HG02571 (cell line): ENCODE data around the gene FAM78B.

Experiments used
- ATAC-seq: cut with Tn5 transposase; IDR thresholded peaks from one replicate; pipeline ENCODE4 v1.9.1; 2021; ENCODE audit warnings: mild to moderate bottlenecking, moderate library complexity; ENCODE audit not compliant: unreplicated experiment

Gene FAM78B

DNA sequence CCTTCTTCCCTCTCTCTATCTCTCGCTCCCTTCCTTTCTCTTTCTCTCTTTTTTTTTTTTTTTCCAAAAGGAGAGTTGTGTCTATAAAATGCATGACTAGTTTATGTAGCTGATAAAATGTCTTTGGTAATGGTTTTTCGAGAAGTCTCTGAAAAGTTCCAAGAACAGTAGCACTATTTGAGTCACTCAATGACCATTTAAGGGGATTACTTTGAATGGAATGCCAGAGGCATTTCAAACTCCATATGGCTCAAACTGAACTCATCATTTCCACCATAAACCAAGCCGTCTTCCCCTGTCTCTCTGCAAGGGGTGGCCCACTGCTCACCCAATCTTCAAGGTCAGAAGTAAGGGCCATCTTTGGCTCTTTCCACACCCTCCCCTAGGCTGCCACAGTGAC, 93.3 kb downstream of the FAM78B start:
- ATAC-seq: no peak

DNA sequence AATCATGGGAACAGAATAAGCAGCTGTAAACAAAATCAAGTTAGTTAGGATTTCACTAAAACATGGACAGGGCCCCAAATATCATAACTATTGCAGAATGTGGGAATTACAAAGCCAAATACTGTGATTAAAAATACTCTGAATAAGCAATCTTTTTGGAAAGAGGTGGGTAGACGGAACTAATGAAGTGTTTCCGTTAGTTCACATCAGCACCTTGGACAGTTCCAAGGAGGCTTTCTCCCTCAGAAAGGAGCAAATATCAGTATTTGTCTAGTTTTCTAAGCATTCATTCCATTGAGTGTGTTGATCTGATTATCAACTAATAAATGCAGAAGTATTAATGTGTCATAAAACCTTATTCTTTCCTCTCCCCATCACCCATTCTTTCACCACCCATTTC, 97.4 kb downstream of the FAM78B start:
- ATAC-seq: no peak

DNA sequence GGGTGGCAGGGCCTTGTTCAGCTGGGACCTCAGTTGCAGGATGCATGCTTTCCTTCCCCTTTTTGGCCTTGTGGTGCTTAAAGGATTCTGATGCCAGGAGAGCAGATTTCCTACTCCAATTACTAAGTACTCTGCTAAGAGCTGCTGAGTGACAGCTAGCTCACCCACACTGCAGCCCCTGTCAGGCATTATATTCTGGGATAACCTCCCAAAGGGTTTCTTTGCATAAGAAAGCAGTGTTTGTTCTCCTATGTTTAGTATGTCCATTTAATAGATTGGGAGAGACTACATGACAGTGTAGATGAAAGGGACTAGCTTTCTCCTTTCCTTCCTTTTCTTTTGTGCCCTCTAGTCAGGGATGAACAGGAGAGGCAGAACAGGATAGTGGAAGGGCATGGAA, 100.7 kb downstream of the FAM78B start:
- no peak for ATAC-seq

DNA sequence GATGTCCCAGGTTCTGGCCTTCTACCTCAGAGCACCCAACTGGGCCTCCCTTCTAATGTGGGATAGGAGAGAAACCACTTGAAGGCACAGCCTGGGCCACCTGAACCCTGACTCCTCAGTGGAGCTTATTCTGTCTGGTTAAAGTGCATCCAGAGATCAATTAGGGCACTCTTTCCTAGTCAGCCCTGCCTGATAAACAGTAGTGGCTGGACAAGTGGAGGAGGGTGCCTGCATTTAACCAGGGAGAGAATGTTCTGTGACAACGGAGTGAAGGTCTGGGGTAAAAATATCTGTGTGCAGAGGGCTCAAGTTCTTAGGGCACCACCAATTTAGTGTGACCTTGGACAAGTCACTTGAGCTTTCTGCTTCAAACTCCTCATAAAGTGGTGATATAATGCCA, 101.8 kb downstream of the FAM78B start:
- no peak for ATAC-seq

DNA sequence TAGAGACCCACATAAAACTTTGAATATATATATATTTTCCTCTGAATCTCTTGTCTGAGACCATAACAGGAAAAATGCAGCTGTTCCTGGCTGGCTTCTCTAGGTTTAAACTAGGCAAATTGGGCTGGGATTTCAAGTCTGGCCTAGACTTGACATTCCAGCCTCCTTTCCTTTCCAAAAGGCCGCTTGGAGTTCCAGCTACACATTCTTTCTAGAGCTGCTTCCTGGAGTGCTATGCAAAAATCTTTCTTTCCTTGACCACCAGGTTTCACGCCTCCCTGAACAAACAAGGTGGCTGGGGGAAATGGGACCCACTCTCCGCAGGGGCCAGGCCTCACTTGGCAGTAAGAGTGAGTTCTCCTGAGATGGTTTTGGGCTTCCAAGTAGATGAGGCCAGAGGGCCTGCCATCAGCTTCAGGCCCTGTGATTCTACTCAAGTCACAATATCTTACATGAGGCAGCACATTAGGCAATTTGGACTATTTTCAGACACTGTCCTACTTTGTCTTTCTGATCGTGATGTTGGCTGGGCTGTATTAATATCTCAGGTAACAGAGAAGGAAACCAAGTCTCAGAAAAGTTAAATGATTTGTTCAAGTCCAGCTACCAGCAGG, 102.4 kb downstream of the FAM78B start:
- ATAC-seq: no peak

DNA sequence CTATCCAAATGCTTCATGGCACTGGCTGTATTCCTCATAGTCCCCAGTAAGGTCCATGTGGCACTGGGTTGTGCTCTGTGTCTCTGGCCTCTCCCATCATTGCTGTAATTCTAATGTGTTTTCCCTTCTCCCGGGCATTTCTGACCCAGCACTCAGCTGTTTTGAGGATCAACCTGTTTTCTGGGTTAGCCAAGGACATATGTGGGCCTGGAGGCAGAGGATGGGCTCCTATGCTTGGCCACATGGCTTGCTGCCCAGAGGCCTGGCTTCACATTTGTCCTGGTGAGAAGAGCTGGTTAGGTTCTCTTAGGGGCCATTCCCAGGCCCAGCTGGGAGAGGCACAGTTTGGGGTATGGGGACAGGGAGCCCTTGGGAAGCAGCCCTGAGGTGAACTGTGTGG, 103.1 kb downstream of the FAM78B start:
- no peak for ATAC-seq

DNA sequence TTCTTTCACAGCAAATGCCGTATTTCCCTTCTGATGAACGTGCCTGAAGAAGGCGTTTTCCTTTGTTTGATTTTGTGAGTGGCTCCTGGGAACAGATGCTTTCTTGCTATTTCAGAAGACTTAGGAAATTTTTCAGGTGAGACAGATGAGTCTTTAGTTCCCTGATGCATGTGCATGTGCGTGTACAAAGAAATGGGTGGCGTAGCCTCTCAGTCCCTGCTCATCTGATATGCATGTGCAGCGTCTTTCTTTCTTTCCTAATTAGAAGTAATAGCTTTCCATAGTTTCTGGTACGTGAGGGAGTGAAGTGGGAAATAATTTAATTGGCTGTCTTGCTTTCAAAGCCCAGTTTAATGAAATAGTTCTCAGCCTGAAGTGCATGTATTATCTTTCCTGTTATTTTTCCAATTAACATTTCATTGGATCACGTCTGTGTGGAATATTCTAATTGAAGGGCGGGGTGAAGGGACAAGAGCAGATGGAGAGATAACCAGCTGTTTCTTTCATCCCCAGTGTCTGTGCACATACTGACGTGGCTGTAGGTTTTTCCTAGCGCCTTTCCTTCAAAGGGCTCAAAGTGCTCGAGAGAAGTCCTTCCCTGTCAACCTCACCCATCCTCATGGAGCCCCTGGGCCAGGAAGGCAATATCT, 104.3 kb downstream of the FAM78B start:
- ATAC-seq: no peak

DNA sequence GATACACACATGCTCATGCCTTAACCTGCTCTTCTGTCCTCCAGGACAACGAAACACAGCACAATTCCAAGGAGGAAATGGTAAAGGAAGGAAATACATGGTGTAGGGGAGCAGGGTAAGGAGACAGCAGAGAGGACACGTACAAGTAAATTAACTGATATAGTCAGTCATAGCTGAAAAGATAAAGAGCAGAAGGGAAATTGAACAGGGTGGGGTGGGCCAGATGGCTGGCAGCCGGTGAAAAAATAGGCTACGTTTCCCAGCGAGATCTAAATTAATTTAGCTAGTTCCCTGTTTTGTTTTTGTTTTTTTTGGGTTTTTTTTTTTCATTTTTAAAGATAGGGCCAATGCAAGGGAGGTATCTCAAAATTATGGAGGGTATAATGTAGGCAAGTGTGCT, 109.2 kb downstream of the FAM78B start:
- no peak for ATAC-seq

DNA sequence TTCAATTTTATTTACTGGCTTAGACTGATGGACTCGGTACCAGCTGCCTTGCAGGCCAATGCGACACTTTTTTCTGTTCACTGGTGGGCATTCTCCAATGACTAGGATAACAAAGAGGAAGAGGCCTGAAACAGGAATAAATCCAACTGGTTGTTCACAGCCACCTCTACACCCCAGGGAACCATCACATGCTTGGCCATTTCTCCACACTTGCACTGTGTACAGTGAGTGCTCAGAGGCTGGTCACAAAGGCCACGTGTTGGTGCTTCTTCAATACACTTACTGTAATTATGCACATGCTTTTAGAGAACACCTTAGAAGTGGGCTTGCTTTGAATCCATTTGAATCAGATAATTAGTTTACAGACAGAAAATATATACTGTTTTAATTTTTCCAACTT, 113.4 kb downstream of the FAM78B start:
- no peak for ATAC-seq

DNA sequence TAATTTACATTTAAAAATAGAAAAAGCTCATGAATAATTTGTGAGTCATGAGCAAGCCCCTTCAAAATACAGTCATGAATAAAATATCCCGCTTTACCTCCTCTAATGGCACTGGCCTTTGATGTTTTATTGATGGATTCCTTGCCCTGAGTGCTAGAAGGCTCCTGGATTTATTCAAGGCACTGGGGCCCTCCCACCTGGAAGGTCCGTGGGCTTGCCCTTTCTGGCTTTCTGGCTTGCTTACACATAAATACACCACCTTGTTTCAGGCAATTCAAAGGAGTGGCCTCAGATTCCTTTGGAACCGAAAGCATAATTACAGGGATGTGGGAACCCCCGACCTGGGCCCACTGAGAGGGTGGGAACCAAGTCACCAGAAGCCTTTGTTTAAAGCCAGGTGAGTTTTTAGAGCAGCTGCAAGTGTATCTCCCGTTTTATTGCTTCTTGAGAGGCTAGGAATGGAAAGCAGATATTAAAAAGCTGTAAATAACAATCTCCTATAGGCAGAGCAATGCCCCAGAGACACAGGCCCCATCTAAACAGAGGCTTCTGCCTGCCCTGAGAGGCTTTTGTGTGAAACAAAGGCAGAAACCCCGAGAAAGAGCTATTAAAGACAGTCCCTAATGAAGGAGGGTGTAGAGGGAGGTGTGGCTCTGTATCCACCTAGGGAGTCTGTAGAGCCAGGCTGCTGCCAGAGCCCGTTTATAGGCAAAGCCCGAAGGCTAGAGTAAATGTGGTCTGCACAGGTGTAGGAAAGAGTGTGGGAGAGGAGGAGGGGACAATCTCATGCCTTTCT, 126.4 kb downstream of the FAM78B start:
- no peak for ATAC-seq

DNA sequence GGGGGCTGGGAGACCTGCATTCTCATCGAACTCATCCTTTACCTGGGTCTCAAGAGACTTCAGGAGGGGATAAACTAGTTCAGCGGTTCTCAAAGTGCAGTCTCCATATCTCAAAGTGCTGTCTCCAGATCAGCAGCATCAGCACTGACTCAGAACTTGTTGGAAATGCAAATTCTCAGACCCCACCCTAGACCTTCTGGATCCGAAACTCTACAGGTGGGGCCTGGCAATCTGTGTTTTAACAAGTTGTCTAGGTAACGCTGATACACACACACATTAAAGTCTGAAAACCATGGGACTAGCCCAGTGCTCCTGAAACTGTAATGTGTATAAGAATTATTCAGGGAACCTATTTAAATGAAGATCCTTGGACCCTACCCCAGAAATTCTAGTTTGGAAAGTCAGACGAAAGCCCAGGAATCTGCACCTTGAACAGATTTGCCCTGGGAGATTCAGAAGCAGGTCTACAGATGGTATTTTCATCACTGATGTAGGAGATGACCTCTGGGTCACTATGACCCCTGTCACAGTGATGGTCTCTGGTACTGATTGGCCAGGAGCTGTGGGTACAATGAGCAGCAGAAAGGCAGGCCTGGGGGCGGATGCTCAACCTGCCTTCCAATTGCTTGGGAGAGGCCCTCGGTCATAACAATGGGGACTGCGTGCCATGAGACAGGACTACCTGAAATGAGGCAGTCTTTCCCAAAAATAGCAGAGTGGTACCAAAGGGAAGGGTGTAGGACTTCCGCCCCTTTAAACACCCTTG, 127.2 kb downstream of the FAM78B start:
- ATAC-seq: no peak

DNA sequence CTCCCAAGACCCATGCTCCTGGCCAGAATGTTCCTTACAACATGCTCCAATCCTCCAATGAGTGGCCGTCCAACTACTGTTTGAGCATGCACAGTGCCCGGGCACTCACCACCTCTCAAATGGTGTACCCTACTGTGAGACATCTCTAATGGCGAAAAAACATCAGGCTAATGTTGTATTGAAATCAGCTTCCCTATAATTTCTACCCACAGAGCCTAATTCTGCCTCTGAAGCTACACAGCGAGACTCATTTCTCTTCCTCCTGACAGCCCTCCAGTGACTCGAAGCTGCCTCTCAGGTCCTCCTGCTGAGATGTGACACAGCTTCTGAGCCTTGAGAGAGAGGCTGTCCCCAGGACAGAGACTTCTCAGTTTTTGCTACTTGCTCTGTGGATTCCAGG, 130.7 kb downstream of the FAM78B start:
- ATAC-seq: no peak

DNA sequence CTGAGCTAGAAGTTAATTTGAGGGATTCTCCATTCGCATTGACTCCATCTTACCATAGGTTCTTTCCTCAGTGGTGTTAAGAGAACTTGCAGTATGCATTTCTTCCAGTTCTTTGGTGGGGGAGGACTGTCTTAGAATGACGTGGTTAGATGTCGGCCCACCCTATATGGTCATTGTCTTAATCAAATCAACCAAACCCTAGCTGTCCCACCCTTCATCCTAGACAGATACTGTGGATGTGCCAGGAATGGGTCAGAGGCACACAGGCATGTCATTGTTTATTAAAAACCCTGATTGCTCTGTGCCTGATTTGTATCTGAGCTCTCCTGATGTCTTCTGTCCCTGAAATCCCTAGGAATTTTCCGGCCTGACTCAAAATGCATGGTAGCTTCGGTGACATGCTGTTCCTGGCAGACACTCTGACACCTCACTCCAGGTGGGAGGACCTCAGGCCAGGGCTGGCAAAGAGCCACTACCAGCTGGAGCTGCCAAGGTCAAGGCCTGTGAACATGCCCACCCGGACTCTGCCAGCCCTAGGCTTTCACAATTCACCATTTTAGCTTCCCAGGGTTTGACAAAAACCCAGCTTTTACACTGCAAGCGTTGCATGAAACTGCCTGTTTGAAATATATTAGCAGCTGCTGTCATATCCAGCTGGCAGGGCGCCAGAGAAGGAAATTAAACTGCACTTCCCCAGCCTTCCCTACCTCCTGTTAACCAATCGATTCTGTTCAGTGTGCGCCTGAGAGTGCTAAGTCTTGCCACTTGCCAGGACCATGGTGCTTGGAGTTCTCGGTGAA, 134.0 kb downstream of the FAM78B start:
- no peak for ATAC-seq

DNA sequence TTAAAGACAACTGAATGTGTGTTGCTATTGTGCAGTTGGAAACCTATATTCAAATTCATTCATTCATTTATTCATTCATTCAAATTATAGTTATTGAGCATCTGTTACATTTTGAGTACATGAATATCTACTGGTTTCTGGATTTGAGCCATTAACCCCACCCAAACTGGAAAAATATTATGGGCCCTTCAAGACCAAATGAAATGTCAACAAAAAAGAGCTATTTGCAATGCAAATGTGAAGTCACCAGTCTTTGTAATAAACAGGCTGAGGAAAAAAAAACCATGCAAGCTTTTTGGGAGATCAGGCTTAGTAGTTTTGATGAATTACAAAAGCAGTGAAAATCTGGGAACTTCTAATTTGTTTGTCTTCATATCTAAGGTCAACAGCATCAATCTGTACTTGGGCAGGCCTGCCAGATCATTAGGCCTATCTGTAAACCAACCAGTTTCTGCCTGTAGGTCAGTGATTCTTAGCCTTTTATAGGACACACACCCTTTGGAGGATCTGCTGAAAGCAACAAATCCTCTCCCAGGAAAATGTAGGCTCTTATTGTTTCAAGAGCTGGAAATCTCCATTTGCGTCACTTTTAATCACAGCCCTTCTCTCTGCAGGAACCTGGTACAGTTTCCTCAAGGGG, 134.7 kb downstream of the FAM78B start:
- no peak for ATAC-seq

DNA sequence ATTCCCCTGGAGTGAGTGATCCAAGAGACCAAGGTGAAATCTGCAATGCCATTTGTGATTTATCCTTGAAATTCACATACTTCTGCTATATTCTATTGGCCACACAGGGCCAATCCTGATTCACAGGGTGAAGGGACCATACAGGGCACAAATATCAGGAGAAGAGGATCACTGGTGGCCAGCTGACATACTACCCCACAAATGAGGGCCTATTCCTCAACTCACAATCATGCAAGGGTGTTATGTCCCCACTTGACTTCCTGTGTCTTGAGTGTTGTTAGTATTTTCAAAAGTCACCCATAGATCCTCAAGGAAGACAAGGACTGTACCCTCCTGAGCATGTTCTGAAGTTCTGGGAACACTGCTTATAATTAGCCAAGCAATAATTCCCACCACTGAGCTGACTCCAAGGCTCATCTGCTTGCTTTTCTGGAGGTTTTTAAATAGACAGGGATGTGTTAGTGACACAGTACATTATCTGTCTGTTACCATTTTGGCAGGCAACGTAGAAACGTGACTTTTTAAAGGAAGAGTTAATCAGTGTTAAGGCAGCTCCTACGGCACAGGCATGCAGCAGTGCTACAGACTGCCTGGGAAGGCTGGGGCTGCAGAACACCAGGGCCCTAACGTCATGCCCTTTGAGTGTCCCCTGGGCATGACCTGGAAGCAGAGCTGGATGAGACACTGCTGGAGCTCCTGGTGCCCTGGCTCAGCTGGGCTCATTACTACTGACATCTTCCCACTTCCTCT, 137.4 kb downstream of the FAM78B start:
- ATAC-seq: no peak

DNA sequence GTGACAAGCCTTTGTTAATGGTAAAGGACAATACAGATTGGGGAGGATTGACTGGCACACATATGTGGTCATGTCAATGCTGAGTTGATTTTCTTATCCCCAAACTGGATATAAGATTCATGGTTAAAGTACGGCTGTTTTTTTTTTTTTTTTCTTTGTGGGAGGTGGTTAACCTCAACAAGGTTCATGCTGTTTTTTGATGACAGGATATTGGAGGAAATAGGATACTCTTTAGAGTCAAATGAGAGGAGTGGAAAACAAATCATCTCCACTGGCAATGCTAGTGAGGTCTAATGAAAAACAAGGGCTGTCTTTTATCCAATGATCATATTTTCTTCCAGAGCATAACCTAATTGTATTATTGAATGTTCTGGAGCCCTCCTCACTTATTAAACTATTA, 140.2 kb downstream of the FAM78B start:
- no peak for ATAC-seq

DNA sequence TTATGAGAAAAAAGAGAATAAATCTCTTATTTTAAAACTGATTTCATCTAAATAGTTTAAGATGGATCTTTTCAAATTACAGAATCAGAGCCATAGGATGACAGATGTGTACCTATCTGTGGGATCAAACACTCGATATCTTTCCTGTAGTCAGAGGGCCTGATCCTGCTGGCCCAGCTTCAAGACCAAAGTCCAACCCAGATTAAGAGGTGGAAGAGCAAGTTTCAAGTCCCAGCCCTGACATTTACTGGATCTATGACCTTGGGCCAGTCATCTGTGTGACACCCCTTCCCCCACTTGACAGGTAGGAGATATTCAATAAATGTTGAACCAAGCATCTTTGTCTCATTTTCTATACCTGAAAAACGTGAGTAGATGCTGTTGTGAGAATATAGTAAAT, 140.7 kb downstream of the FAM78B start:
- no peak for ATAC-seq

DNA sequence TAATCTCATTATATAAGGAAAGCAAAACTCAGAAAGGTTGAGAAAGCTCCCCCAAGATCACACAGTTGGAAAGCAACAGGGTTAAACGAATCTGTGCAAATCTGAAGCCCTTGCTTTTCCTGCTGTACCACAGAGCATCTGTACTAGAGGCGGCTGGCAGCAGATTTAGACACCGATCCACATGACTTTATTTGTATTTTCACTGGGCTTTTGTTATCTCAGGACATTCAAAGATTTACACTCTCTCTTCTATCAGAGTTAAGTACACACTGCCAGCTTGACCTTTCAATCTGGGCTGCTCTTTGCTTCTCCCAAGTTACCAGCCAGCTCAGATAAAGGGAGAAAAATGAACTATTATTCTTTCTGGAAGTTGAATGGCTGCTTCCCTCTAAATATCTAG, 146.6 kb downstream of the FAM78B start:
- no peak for ATAC-seq
